GM23248 (cell line): ENCODE data around the gene SUSD2.

Source experiments
- EZH2 ChIP-seq: fragments of 200-600 bp; sonication (generic); IDR thresholded peaks from 2 replicates; pipeline ENCODE4 v1.6.1; 2018; ENCODE audit warnings: antibody characterized with exemption, mild to moderate bottlenecking; ENCODE audit not compliant: insufficient read depth, poor library complexity, severe bottlenecking
- EZH2phosphoT487 ChIP-seq: fragments of 200-600 bp; sonication (generic); IDR thresholded peaks from 2 replicates; pipeline ENCODE4 v1.6.1; 2018; ENCODE audit warnings: antibody characterized with exemption, moderate library complexity, mild to moderate bottlenecking, low read depth; ENCODE audit not compliant: insufficient read depth

DNA sequence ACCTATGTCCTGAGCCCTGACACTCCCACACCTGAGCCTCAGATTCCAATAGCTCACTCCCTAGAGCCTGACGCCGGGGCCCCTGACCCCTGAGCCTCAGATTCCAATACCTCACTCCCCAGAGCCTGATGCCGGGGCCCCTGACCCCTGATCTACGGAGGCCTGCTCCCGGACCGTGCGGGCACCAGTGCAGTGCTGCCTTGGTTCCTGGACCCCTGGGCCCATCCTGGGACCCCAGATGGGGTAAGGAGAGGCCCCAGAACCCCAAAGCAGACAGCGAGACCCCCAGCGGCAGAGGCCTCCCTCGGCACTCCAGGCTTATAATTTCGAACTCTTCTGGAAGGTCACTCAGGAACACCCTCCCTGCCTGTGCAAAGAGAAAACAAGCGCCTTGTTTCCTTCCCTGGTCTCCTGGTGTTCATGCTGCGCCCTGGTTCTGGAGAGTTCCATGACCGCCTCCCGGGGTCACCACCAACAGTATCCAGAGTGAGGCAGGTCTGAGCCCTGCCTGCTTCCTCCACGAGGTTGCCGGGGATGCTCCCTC, 7.5 kb downstream of the SUSD2 start:
- no peak for TF ChIP-seq EZH2
- TF ChIP-seq EZH2phosphoT487 = no peak
